T follicular helper cell (primary cell): ENCODE results near the gene ORM2.
"Not testable (repeated sequence)": the region's sequence is repeated elsewhere in the genome, so short reads cannot be mapped to it uniquely, and the experiment has no call there.

Source experiments
- DNase-seq: peaks from one replicate; pipeline ENCODE4 v3.0.0-alpha.2; 2020; ENCODE audit warnings: low read depth

ORM2 gene

DNA sequence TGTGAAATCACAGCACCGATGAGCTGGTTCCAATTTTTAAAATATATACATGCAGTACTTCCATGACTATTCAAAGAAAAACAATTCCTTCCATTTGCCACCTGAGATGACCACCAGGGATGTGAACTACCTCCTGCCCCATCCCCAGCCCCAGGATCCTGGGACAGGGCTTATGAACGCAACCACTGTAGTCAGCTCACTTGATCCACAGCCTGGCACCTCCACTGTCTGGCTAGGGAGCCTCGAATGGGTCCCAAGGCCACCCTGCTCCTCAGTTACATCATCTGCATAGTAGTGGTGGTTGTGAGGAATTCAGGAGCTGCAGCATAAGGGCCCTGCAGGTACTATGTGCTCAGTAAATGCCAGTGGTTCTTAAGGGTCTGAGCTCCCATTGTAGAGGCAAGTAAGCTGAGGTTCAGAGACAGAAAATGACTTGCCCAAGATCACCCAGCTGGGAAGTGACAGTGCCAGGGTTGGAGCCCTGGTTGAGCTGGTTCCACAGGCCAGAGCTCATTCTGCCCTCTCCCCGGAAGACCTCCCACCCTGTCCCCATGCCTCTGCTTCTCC lies 2.9 kb downstream of the ORM2 start:
- DNase-seq, result not testable (repeated sequence)

DNA sequence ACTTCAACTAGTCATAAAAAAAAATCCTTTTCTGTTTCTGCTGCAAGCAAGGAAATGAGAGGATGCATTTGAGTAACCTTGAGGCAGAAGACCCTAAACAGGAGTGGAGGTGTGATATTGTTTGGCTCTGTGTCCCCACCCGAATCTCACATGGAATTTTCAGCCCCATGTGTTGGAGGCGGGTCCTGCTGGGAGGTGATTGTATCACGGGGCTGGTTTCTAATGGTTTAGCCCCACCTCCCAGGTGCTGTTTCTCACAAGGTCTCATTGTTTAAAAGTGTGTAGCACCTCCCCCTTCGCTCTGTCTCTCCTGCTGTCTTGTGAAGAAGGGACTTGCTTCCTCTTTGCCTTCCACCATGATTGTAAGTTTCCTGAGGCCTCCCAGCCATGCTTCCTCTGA lies 4.0 kb downstream of the ORM2 start:
- DNase-seq, result not testable (repeated sequence)

DNA sequence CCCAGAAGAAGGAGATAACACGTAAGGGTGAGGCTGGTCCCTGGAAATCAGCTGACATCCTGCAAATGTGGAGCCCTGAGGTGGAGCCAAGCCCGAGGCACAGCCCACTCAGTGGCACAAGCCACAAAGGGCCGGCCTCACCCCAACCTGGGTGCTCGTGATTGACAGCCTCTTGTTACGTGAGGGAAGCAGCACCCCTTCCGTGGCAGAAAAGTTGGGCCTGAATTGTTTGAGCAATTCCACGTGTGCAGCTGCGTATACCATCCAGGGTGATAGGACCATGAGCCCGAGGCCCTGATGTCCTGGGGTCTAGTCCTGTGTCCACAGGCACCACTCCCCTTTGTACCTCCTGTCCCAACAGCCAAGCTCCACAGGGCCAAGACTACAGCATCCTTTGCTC lies 4.8 kb downstream of the ORM2 start:
- no peak for DNase-seq

DNA sequence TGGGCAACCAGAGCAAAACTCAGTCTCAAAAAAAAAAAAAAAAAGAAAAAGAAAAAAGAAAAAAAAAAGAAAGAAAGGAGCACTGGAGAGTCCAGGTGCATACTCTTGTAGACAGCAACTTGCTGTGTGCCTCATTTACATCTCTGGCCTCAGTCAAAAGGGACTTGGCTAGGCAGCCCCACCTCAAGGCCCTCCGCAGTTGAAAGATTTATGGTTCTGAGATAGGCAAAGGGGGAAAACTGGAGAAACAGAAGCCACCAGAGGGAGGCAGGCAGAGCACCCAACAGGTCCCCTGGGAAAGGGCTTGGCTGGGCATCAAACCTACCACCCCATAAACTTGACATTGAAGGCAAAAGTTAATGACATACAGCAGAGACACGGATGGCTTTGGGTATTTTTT lies 6.1 kb downstream of the ORM2 start:
- no peak for DNase-seq

DNA sequence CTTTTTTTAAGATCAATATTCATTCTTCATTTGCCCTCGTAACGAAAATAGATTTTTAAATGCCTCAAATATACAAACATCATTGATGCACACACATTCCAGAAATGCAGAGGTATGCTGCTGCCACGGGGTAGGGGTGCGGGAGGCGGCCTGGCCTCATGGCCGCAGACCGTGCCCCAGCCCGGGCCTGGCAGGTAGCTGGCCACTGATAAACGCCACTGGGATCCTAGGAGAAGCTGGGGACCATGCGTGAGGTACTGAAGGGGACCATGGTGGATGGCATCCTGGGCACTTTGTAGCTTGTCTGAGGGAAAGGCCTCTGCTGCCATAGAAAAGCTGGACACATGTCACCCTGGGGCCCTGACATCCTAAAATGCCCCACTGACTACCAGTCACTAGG lies 6.5 kb downstream of the ORM2 start:
- no peak for DNase-seq

DNA sequence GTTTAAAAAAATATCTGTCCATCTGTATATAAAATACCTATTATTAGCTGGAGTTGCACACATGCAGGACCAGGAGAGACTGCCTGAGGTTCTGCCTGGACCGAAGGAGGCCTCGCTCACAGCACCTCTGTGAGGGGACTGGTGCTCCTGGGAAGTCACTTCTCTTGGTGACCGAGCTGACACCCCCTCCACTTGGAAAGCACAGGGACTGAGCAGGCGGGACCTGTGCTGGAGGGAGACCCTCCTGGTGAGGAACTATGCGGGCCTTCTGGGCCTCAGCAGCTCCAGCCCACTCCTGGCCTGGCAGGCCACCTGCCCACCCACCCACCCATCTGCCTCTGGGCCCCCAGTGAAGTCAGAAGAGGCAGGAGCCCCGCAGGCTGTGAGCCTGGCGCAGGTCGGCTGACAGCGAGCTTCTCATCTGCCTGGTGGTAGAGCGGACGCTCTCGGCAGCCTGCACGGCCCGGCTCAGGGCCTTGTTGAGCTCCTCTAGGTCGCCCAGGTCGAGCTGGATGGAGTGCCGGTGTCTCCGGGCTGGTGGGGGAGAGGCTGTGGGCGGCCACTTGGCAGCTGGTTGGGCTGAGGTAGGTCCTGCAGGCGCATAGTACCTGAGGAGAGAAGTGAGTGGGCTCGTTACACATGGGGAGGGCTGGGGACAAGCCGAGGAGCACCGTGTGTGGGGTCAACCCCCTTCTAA lies 7.2 kb downstream of the ORM2 start:
- DNase-seq, result no peak

DNA sequence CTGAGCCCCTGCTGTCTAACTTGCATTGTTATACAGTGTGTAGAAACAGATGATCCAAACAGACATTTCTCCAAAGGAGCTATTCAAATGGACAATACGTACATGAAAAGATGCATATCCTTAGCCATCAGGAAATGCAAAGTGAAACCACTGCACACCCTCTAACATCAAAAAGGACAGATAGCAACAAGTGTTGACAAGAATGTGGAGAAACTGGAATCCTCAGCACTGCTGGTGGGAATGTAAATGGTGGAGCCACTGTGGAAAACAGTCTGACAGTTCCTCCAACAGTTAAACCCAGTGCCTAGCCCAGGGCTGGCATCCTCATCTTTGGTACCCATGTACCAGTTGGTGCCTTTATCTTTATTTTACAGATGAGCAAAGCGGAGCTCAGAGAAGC lies 8.5 kb downstream of the ORM2 start:
- no peak for DNase-seq

DNA sequence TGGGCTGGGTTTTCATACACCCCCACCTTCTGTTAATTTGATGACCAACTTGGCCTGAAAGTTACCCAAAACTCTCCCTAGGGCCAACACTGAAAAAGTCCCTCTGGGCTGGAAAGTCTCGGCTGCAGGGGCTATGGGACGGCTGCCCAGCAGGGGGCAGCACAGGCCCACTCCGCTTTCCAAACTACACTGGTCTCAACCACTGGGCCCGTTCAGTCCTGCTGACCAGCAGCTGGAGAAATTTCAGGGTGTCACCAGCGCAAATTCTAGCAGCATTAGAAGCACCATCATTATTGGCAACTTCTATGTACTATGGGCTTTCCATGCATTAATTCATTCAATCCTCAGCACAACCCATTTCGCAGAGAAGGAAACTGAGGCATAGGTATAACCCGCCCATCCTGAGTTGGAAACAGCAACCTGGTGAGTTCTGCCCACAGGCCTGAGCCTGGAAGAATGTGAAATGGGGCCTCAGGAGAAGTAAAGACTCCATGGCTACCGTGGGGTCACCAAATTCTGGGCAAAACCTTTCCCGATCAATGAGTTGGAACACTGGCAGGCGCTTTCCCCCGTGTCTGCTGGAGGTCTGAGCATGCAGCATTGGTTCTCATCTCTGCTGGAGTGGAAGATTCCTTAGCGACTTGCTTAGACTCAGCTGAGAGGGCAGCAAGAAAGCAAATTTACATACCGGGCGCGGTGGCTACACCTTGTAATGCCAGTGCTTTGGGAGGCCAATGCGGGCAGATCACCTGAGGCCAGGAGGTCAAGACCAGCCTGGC lies 9.7 kb downstream of the ORM2 start:
- peak; percentile 18 for DNase-seq

DNA sequence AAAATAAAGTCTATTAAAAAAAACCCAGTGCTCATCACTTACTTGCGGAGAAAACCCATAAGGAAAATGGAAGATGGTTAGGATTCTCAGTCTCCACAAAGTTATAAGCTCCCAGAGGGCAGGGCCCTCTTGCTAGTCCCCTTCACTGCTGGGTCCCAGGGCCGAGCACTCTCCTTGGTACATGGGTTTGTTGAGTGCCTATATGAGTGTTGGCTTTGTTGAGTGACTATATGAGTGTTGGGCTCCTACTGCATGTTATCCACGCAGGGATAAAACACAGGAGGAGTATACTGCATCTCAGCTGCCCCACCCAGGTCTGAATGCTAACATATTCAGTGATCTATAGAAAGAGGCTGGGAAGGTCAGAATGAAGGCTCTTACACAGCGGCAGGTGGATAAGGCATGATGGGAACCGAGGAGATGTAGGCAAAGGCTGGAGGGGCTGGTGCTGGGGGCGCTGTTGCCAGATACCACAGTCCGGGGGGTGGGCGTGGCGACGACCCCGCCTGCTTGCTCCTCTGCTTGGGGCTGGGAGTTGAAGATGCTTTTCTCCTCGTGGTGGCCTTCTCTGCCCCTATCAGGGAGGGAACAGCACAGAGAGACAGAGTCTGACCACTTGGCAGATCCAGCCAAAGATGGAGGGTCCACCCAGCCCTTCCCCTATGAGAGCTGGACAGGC lies 11.6 kb downstream of the ORM2 start:
- DNase-seq, result no peak

DNA sequence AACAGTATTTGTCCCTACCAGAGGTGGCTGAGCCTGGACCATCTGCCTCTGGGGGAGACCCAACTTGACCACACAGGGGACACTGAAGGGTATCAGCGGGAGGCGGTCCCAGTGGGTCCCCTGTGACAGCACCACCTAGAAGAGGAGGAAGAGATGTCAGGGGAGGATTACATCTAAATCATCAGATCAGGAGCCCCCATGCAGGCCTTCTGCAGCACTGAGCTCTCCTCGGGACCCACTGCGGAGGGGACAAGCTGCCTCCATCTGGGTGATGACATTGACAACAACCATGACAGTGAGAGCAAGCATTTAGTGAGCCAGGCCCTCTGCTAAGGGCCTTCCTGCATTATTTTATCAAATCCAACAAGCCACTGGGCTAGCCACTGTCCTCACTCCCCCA lies 12.3 kb downstream of the ORM2 start:
- no peak for DNase-seq

DNA sequence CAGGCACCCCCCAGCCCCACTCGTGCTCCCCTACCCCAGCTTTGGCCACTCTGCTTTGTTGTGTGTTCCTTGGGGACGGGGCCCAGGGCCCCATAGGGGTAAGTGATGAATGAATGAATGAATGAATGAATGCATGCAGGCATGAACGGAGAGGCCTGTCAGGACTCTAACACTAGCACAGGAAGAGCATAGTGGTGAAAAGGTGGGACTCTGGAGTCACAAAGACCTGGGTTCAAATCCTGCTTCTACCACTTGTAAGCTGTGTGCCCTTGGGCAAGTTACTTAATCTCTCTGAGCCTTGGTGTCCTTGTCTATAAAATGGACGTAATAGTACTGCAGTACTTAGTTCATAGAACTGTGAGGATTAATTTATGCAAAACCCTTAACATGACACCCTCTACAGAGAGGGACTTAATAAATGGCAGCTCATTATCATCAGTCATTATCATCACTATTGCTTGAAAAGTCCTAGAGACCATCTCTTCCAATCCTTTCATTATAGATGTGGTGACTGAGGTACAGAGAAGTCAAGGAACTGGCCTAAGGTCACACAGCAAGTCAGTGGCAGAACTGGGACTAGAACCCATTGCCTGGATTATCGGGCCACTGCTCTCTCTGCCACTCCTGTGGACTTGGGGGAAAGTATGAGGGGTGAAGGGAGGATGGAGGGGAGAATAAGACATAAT lies 13.2 kb downstream of the ORM2 start:
- DNase-seq, result no peak

DNA sequence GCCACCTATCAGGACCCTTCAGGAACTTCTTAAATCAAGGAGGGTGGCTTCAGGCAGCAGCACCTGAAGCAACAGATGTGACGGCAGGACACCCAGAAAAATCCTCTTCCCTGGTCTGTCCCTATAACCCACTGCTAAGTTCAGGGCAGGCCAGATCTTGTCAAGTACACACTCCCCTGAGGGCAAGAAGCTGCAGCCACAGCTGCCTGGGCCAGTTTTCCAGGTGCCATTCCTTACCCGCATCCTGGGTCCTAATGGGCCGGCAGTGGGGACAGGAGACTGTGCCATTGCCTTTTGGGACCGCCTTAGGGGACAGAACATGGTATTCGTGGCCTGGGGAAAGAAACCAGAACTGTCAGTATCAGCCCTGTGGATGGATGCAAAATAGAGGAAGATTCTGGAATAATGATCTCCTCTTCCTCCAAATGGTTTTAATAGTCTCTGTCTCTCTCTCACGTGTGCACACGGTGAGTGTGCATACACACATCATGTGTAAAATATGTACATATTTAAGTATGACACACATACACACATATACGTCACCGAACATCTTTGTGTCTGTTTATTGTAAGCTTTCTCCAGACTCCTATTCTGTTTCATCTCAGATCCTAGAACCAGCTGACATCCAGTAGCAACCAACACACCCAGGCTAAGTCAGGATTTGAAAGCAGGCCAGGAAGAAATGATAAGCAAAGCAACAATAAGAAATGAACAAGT lies 14.0 kb downstream of the ORM2 start:
- DNase-seq, result no peak

DNA sequence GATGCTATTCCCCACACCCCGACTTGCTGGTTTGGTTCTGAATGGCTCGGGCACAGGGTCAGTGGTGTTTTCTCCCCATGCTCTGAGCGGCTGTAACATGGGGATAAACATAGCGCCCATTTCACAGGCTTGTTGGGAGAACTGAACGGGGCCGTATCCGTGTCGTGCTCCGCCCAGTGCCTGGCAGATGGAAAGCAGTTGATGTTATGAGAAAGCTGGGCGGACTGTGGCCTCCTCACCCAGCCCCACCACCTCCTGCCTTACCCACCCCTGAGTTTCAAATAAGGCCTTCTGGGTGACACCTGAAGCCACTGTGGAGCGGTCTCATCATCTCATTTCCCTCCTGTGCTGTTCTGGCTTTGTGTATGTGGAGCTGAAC lies 14.5 kb downstream of the ORM2 start:
- no peak for DNase-seq

DNA sequence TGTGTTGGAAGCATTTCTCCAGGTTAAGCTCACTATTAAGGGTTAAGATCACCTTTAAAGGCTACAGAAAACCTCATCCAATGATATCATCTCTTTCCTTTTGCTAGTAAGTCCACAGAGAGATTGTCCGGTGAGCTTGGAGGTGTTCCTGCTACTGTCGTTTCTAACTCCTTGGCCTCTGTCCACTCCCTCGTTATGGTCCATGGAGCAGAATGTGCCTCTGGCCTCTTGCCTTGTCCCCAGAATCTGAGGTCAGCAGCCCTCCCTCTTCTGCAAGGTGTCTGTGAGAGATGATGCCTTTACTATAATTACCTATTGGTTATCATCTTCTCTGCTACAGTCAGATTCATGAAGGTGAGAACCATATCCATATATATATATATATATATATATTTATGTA lies 15.0 kb downstream of the ORM2 start:
- no peak for DNase-seq

DNA sequence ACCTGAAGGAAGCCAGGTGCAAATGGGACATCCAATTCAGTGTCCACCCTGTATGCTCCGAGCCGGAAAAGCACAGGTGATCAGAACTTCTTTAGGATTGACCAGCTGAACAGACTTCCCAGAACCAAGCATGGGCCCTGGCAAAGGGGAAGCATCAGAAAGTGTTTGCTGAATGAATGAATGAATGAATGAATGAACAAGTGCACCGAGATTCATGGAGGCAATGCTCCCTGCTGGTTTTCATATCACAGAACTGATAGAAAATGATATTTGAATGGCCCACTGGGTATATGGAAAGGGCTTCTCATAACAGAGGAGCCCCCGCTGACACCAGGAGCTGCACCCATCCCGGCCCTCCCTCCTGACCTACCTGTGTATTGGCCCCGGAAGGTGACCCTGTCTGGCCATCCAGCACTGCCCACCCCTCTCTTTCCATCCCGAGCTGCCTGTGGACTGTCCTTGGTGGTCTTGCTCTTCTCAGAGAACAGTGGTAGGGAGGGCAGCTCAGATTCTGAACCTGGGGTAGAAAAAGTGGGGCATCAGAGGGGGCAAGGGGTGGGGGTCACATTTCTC lies 15.9 kb downstream of the ORM2 start:
- no peak for DNase-seq

DNA sequence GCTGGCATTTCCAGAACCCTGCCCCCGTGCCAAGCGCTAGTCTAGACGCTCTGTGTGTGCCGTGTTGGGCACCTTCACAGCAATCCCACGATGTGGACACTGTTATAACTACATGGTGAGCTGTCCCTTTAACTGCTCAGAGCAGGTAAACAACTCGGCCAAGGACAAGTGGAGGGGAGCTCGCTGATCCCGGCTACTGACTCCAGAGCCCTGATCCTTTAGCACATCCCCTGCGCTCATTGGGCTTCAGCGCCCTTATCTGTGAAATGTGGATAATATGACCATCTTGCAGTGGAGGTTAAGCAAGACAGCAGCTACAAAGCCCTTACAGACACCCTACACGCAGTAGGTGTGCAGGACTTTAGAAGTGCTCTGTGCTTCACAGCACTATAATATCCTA lies 16.5 kb downstream of the ORM2 start:
- DNase-seq, result no peak

DNA sequence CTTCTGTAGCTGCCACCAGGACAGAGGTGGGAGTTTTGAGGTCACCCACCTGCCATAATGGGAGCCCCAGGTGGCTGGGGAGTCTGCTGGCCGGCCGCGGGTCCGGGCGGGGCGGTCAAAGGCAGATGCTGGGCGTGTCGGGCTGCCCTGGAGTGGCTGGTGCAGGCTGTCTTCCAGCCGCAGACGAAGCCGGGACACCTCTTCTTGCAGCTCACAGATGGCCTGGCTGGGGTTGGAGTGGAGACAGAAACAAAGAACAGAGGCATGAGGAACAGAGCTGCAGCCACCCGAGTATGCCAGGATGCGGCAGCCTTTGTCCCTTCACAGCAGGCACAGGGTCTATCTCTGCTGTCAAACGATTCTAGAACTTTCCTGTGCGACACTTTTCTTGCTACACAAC lies 18.0 kb downstream of the ORM2 start:
- no peak for DNase-seq

DNA sequence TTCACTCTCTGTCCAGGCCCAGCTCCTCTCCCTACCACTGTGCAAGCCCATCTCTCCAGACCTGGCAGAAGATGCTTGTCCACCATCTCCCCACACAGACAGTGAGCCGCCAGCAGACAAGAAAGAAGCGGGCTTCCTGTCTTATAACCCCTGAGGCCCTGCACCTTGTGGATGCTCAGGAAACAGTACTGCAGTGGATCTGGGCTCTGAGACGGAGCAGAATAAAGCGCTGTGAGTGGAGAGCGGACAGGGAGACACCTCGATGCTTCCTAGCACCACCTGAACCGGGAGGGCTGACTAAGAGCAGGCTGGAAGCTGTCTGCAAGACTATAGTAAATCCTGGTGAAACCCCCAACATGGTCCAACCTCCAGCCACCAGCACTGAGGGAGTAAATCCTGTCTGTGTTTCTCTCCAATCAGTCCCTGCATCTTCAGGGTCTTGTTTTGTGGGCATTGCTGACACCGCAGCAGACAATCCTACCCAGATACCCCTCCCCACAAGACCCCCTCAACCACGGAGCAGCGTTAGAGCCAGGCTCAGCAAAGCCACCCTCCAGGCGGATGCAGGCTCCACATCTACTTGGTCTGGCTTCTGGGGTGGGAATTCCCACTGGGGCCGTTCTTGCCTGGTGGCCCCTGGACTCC lies 18.7 kb downstream of the ORM2 start:
- DNase-seq, result no peak

DNA sequence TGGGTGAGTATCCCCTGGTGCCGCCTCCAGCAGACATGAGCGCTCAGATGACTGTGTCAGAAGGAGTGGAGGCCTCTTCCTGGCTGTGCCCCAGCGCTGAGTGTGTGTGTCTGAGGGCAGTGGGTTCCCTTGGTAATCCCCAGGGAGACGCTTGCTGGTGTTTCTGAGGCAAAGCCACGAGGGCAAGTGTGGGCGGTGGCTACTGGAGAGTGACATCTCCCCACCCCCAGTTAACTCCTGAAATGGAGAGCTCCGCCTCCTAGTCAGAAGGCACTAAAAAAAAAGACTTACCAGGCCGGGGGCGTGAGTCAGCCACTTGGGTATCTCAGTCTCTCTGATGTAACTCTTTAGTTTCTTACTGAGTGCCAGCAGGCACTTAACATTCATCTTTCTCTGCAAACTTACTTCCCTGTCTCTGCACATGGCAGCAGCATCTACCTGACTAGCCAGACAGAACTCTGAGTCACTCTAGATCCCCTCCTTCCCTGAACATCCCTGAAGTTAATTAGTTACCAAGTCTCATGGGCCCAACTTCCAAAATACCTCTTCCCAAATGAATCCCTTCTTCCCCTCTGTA lies 19.3 kb downstream of the ORM2 start:
- peak; percentile 35 for DNase-seq

DNA sequence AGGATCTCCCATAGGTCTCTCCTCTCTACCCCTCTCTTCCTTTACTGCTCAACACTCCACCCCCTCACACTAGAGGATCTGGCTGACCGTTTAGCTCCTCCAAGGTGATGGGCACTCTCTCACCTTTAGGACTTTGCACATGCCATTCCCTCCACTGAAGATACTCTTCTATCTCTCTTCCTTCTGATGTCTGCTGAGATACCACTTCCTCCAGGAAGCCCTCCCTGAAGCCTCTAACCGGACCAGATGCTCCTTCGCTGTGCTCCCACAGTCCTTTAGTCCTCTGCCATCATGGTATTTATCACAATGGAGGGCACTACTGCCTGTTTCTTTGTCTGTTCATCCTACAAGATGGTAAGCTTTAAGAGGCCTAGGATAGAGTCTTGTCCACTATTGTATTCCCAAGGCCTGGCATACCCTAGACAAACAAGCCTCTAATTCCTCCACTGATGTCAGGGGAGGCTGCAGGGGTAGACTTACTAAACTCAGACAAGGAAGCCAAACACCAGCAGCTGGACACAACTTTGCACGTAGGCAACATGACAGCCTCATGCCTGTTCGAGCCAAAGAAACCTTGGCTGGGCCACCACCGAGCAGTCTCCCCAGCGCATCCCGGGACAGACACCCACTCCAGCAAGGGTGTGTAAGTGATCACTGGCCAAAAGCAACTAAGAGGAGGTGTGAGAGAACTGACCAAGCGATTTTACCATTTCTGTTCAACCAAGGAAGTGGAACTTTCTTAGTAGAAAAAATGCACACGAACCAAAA lies 20.2 kb downstream of the ORM2 start:
- no peak for DNase-seq
